IMR-90 (cell line): ENCODE data around the gene BPI. TPM values are rescaled to one million over a fixed set of nuclear protein-coding genes. Genes with fewer than 3 reads are reported as not detected.

Experiments
- ATAC-seq: fragments of 200-7000 bp; cut with Tn5 transposase; 2 replicates; pipeline ENCODE4 v1.9.1; 2020; ENCODE audit warnings: low read depth, mild to moderate bottlenecking, moderate library complexity
- BruUV-seq: library from RNA; stranded (reverse); fragments of 400-500 nt; replicated peaks from 2 replicates; lab custom pipeline; 2021; lab: Mats Ljungman, UMichigan
- CTCF ChIA-PET: fragments of 300-600 bp; formaldehyde crosslinking; extraction: SDS; loops from one replicate; lab custom pipeline; 2021; ENCODE audit warnings: antibody characterized with exemption; lab: Yijun Ruan, JAX
- POLR2A ChIA-PET: fragments of 300-600 bp; sonication (Branson Sonifier 250); formaldehyde crosslinking; loops from one replicate; lab custom pipeline; 2022; ENCODE audit warnings: antibody characterized with exemption; ENCODE audit not compliant: unreplicated experiment; lab: Charles Lee
- DNase-seq: peaks from one replicate; pipeline ENCODE4 v3.0.0; 2013
- H2AFZ ChIP-seq: replicated peaks from 2 replicates; pipeline ENCODE3; 2013; ENCODE audit warnings: low read length, mild to moderate bottlenecking; ENCODE audit not compliant: poor library complexity
- H2AK5ac ChIP-seq: 2 replicates; pipeline ENCODE4 v1.6.1; 2013; ENCODE audit warnings: low read depth, low read length, inconsistent platforms
- H2AK9ac ChIP-seq: replicated peaks from 2 replicates; pipeline ENCODE3; 2013; ENCODE audit warnings: mild to moderate bottlenecking, low read depth, low read length, moderate library complexity; ENCODE audit not compliant: poor library complexity
- H2BK120ac ChIP-seq: 2 replicates; pipeline ENCODE4 v1.6.1; 2013; ENCODE audit warnings: low read depth, low read length, inconsistent platforms
- H2BK15ac ChIP-seq: 3 replicates; pipeline ENCODE4 v1.6.1; 2013; ENCODE audit warnings: low read depth, low read length, inconsistent platforms
- H2BK20ac ChIP-seq: 2 replicates; pipeline ENCODE4 v1.6.1; 2013; ENCODE audit warnings: low read depth, mild to moderate bottlenecking, inconsistent platforms, low read length, moderate library complexity
- H2BK5ac ChIP-seq: 2 replicates; pipeline ENCODE4 v1.6.1; 2013; ENCODE audit warnings: mild to moderate bottlenecking, low read depth, low read length, inconsistent platforms; ENCODE audit not compliant: poor library complexity, severe bottlenecking
- H3K14ac ChIP-seq: replicated peaks from 2 replicates; pipeline ENCODE4 v1.6.1; 2013; ENCODE audit warnings: low read depth, low read length, inconsistent platforms
- H3K18ac ChIP-seq: 2 replicates; pipeline ENCODE4 v1.6.1; 2013; ENCODE audit warnings: low read depth, low read length, control low read depth
- H3K23ac ChIP-seq: 2 replicates; pipeline ENCODE4 v1.6.1; 2013; ENCODE audit warnings: low read depth, low read length, inconsistent platforms
- H3K27ac ChIP-seq: 2 replicates; pipeline ENCODE4 v1.5.1; 2013; ENCODE audit warnings: mild to moderate bottlenecking, control low read depth, low read length; ENCODE audit not compliant: insufficient read depth
- H3K27me3 ChIP-seq: 2 replicates; pipeline ENCODE4 v1.6.1; 2013; ENCODE audit warnings: low read length; ENCODE audit not compliant: control insufficient read depth, insufficient read depth
- H3K36me3 ChIP-seq: 2 replicates; pipeline ENCODE4 v1.6.1; 2013; ENCODE audit warnings: low read length, mixed read lengths; ENCODE audit not compliant: control insufficient read depth, insufficient read depth
- H3K4ac ChIP-seq: 2 replicates; pipeline ENCODE4 v1.6.1; 2013; ENCODE audit warnings: low read depth, low read length, inconsistent platforms
- H3K4me1 ChIP-seq: 2 replicates; pipeline ENCODE4 v1.6.1; 2013; ENCODE audit warnings: low read length, mixed read lengths; ENCODE audit not compliant: control insufficient read depth, insufficient read depth
- H3K4me2 ChIP-seq: 2 replicates; pipeline ENCODE4 v1.6.1; 2013; ENCODE audit warnings: low read depth, mild to moderate bottlenecking, control low read depth, low read length, moderate library complexity
- H3K4me3 ChIP-seq: 2 replicates; pipeline ENCODE4 v1.5.1; 2013; ENCODE audit warnings: low read depth, mild to moderate bottlenecking, control low read depth, low read length, moderate library complexity; ENCODE audit not compliant: insufficient read depth
- H3K56ac ChIP-seq: 2 replicates; pipeline ENCODE4 v1.6.1; 2013; ENCODE audit warnings: low read length, inconsistent platforms; ENCODE audit not compliant: insufficient read depth; ENCODE audit errors: extremely low read depth
- H3K79me1 ChIP-seq, 2 experiments: 2 replicates each; pipeline ENCODE4 v1.6.1; 2013; ENCODE audit warnings: low read length in 2 of 2, inconsistent platforms in 1 of 2, low read depth in 1 of 2
- H3K9ac ChIP-seq: 2 replicates; pipeline ENCODE4 v1.6.1; 2013; ENCODE audit warnings: low read depth, low read length, control low read depth
- H3K9me1 ChIP-seq: 2 replicates; pipeline ENCODE4 v1.6.1; 2013; ENCODE audit warnings: low read length, inconsistent platforms; ENCODE audit not compliant: insufficient read depth
- H3K9me3 ChIP-seq: 2 replicates; pipeline ENCODE4 v1.6.1; 2013; ENCODE audit warnings: low read length; ENCODE audit not compliant: control insufficient read depth, insufficient read depth
- H4K20me1 ChIP-seq: 2 replicates; pipeline ENCODE4 v1.6.1; 2013; ENCODE audit warnings: low read length, inconsistent platforms; ENCODE audit not compliant: insufficient read depth
- H4K5ac ChIP-seq: 2 replicates; pipeline ENCODE4 v1.6.1; 2013; ENCODE audit warnings: mild to moderate bottlenecking, low read depth, low read length, control low read depth
- H4K8ac ChIP-seq, 2 experiments: 2 replicates each; pipeline ENCODE4 v1.6.1; 2013; ENCODE audit warnings: low read depth in 2 of 2, low read length in 2 of 2, control low read depth in 1 of 2, inconsistent platforms in 1 of 2
- H4K91ac ChIP-seq: 2 replicates; pipeline ENCODE4 v1.6.1; 2013; ENCODE audit warnings: low read depth, low read length, inconsistent platforms; ENCODE audit not compliant: insufficient read depth
- BHLHE40 ChIP-seq: fragments of 150-350 bp; IDR thresholded peaks from 2 replicates; pipeline ENCODE4 v1.6.1; 2016; ENCODE audit warnings: mild to moderate bottlenecking, low read depth, low read length
- CEBPB ChIP-seq: IDR thresholded peaks from 2 replicates; pipeline ENCODE4 v1.6.1; 2012; ENCODE audit warnings: low read depth, low read length, improper control_type of control experiment
- CHD1 ChIP-seq: IDR thresholded peaks from 2 replicates; pipeline ENCODE4 v1.6.1; 2012; ENCODE audit warnings: low read depth, low read length, improper control_type of control experiment
- MAZ ChIP-seq: IDR thresholded peaks from 2 replicates; pipeline ENCODE4 v1.6.1; 2012; ENCODE audit warnings: low read depth, mild to moderate bottlenecking, low read length, improper control_type of control experiment, moderate library complexity, borderline replicate concordance
- MXI1 ChIP-seq: IDR thresholded peaks from 2 replicates; pipeline ENCODE4 v1.6.1; 2012; ENCODE audit warnings: low read depth, mild to moderate bottlenecking, low read length, moderate library complexity, borderline replicate concordance
- NFE2L2 ChIP-seq: fragments of 150-350 bp; IDR thresholded peaks from 2 replicates; pipeline ENCODE4 v1.6.1; 2016; ENCODE audit warnings: low read depth, mild to moderate bottlenecking, low read length
- POLR2A ChIP-seq: IDR thresholded peaks from 2 replicates; pipeline ENCODE4 v1.6.1; 2012; ENCODE audit warnings: mild to moderate bottlenecking, low read depth, low read length
- RAD21 ChIP-seq: IDR thresholded peaks from 2 replicates; pipeline ENCODE4 v1.6.1; 2012; ENCODE audit warnings: low read length, improper control_type of control experiment
- SMC3 ChIP-seq: fragments of 150-350 bp; IDR thresholded peaks from 2 replicates; pipeline ENCODE4 v1.6.1; 2016; ENCODE audit warnings: low read depth, mild to moderate bottlenecking, antibody characterized with exemption, low read length, moderate library complexity
- WGBS, 2 experiments: methylation state at CpG; one replicate each; pipeline versions ENCODE4 v1.1.5 to v1.1.7; 2013; ENCODE audit warnings: missing lambda C conversion rate in 2 of 2; ENCODE audit not compliant: insufficient read length in 1 of 2; ENCODE audit errors: extremely low coverage in 2 of 2; 5-methylcytosine and 5-hydroxymethylcytosine counted together
- dilution Hi-C: fragments of 300-500 bp; cut with HindIII; formaldehyde crosslinking; loops from one replicate; pipeline ENCODE4 v1.14.3; 2018; ENCODE audit warnings: low sequenced_read_pairs; ENCODE audit not compliant: unreplicated experiment
- in situ Hi-C: fragments of 300-500 bp; cut with MboI; formaldehyde crosslinking; loops from 3 replicates; pipeline ENCODE4 v1.14.3; 2019; ENCODE audit warnings: low sequenced_read_pairs, inconsistent platforms, mixed read lengths
- intact Hi-C: fragments of 100-400 bp; cut with micrococcal nuclease; formaldehyde crosslinking; loops from 2 replicates; pipeline ENCODE4 v1.10.0; 2022
- polyA plus RNA-seq, 3 experiments: library from polyadenylated mRNA; depleted of rRNA; stranded (reverse); fragments of >200 nt; gene quantifications; 2 replicates each; pipeline ENCODE4 v1.2.3, GENCODE V29; 2012; ENCODE audit warnings: low replicate concordance in 1 of 3
- total RNA-seq: library from RNA; depleted of rRNA; stranded (reverse); fragments of >200 nt; gene quantifications from 2 replicates; pipeline ENCODE4 v1.2.3, GENCODE V29; 2012
- TF ChIP-seq, protein P1 (sequence below): conservative IDR thresholded peaks from 2 replicates; pipeline ENCODE4 v1.5.1; 2012; ENCODE audit warnings: mild to moderate bottlenecking, low read depth, low read length, improper control_type of control experiment
- TF ChIP-seq, protein P2 (sequence below): fragments of 150-350 bp; IDR thresholded peaks from 2 replicates; pipeline ENCODE4 v1.6.1; 2017; ENCODE audit warnings: mild to moderate bottlenecking, antibody characterized with exemption, low read length, low read depth
- TF ChIP-seq, protein P3 (sequence below): fragments of 150-350 bp; IDR thresholded peaks from 2 replicates; pipeline ENCODE4 v1.6.1; 2016; ENCODE audit warnings: low read depth, mild to moderate bottlenecking, low read length, moderate library complexity, borderline replicate concordance

The BPI gene
- total and polyA plus RNA-seq, 2 of the 4 experiments (the other 2 are of a cell fraction) = 0.05 TPM; not detected in 1

DNA sequence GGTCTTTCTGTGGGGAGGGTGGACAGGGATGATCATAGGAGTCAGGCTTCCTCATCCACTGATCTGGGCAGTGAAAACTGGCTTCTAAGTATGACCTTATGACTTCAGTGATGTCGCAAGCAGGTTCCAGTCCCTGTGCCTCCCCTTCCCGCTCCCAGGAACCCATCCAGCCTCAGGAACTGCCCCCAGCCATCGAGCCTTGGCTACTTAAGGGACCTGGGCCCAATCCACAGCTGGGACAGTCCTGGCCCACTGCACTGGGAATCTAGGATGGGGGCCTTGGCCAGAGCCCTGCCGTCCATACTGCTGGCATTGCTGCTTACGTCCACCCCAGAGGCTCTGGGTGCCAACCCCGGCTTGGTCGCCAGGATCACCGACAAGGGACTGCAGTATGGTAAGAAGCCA lies 42.3 kb downstream of the BPI start, which contains the start of gene LBP:
TSS of gene LBP (plus strand) at position 236 of the 405 bp plus-strand sequence. CDS start at position 271, 35 bp downstream.
- H3K4me2 ChIP-seq = no peak within 1 kb of the TSS
- no peaks in the 10 kb centered on the region for H4K20me1 ChIP-seq
- H4K8ac ChIP-seq = no peak within 1 kb of the TSS
- ChIA-PET POLR2A (no interaction called here), CTCF (interaction anchor here (1.1 kb wide), 1 partner anchor 10 kb away, joined by 3 read pairs; no protein-coding TSS in a partner anchor)
- H2BK5ac ChIP-seq = no peak within 1 kb of the TSS
- no peak within 1 kb of the TSS for H3K23ac ChIP-seq
- no peak within 1 kb of the TSS for H3K27ac ChIP-seq
- H2BK20ac ChIP-seq = no peak within 1 kb of the TSS
- H4K5ac ChIP-seq = no peak within 1 kb of the TSS
- no peak within 1 kb of the TSS for H2AFZ ChIP-seq
- BruUV-seq = no TSS peak
- no peak within 1 kb of the TSS for H2BK120ac ChIP-seq
- TF ChIP-seq MXI1 = no peak
- no peak for TF ChIP-seq MAZ
- TF ChIP-seq, protein P1, sequence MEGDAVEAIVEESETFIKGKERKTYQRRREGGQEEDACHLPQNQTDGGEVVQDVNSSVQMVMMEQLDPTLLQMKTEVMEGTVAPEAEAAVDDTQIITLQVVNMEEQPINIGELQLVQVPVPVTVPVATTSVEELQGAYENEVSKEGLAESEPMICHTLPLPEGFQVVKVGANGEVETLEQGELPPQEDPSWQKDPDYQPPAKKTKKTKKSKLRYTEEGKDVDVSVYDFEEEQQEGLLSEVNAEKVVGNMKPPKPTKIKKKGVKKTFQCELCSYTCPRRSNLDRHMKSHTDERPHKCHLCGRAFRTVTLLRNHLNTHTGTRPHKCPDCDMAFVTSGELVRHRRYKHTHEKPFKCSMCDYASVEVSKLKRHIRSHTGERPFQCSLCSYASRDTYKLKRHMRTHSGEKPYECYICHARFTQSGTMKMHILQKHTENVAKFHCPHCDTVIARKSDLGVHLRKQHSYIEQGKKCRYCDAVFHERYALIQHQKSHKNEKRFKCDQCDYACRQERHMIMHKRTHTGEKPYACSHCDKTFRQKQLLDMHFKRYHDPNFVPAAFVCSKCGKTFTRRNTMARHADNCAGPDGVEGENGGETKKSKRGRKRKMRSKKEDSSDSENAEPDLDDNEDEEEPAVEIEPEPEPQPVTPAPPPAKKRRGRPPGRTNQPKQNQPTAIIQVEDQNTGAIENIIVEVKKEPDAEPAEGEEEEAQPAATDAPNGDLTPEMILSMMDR = no peak
- TF ChIP-seq BHLHE40 = no peak
- TF ChIP-seq, protein P2, sequence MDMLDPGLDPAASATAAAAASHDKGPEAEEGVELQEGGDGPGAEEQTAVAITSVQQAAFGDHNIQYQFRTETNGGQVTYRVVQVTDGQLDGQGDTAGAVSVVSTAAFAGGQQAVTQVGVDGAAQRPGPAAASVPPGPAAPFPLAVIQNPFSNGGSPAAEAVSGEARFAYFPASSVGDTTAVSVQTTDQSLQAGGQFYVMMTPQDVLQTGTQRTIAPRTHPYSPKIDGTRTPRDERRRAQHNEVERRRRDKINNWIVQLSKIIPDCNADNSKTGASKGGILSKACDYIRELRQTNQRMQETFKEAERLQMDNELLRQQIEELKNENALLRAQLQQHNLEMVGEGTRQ = no peak
- no peak for TF ChIP-seq POLR2A
- TF ChIP-seq, protein P3, sequence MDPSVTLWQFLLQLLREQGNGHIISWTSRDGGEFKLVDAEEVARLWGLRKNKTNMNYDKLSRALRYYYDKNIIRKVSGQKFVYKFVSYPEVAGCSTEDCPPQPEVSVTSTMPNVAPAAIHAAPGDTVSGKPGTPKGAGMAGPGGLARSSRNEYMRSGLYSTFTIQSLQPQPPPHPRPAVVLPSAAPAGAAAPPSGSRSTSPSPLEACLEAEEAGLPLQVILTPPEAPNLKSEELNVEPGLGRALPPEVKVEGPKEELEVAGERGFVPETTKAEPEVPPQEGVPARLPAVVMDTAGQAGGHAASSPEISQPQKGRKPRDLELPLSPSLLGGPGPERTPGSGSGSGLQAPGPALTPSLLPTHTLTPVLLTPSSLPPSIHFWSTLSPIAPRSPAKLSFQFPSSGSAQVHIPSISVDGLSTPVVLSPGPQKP = no peak
- no peak for TF ChIP-seq CHD1
- no peak for TF ChIP-seq SMC3
- no peak for TF ChIP-seq NFE2L2
- TF ChIP-seq CEBPB = no peak
- no peak for TF ChIP-seq RAD21
- no peak within 1 kb of the TSS for H3K4me3 ChIP-seq
- WGBS, 2 experiments = 39% methylated on average over 2 of the region's 8 CpGs; no CpG with 5 or more reads in 1 of the 2 experiments
- dilution Hi-C loops = no loop called here
- no peak within 1 kb of the TSS for H3K14ac ChIP-seq
- DNase-seq = no peak
- H2BK15ac ChIP-seq = no peak within 1 kb of the TSS
- no peak within 1 kb of the TSS for H3K9ac ChIP-seq
- H3K9me1 ChIP-seq = peaks cover 5% of the 10 kb centered on the region; the same call in 1 of the 2 replicates
- no peaks in the 10 kb centered on the region for H3K9me3 ChIP-seq
- intact Hi-C loops = no loop called here
- H3K36me3 ChIP-seq = no peaks in the 10 kb centered on the region
- H3K27me3 ChIP-seq = peaks cover 18% of the 10 kb centered on the region
- H3K4ac ChIP-seq = no peak within 1 kb of the TSS
- no peak for ATAC-seq
- H2AK5ac ChIP-seq = no peak within 1 kb of the TSS
- H3K79me1 ChIP-seq = no peaks in the 10 kb centered on the region
- peaks cover 4% of the 10 kb centered on the region; the same call in 1 of the 2 replicates for H3K4me1 ChIP-seq
- H3K56ac ChIP-seq = no peak within 1 kb of the TSS
- in situ Hi-C loops = no loop called here
- H2AK9ac ChIP-seq = peak within 1 kb of the TSS; percentile 19
- H3K18ac ChIP-seq = no peak within 1 kb of the TSS; the same call in 1 of the 2 replicates
- no peak within 1 kb of the TSS for H4K91ac ChIP-seq
